Measurements from ENCODE around the gene CNDP2.

DNA sequence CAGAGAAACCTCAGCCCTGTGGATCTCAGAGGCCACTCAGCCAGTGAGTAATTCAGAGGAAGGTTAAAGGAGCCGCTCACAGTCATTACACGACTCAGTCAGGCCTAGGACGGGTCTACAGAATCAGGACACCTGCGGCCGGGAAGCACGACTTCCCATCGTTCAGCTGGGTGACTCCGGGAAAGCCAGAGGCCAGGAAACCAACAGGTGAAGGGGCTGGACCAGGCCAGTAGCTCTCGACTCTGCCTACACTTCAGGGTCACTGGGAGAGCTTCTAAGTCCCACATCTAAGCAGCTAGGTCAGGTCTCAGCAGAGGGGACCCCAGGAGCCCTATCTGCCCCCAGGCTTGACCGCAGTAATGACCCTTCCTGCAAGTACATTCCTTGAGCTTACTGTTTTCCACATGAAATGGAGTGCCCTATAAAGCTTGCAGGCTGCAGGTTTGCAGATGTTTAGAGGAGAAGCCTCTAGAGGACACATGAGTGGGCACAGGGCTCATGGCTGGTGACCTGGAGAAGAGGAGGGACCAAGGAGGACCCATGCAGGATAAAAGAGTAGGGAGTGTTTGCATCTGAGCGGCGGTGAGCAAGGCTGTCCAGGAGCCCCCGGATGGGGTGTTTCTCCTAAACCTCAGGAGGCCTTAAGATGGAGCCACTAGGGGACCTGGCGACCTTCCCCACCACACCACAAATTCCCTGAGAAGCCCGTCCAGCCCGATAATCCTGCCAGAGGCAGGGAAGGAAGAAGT lies 48.6 kb upstream of the CNDP2 start:
- TF ChIP-seq EP300 (IDR thresholded peaks at IDR 0.05; ENCODE audit: borderline replicate concordance) = no peak
- no peak for TF ChIP-seq TAF1 (IDR thresholded peaks at IDR 0.05; ENCODE audit: low read depth)

Measured in Ishikawa (cell line).